Measurements from ENCODE around the gene RGL1.

Gene RGL1

GRCh38 chr1:183871142-183871541 is 66.2 kb downstream of the RGL1 start:
- no peak for DNase-seq

GRCh38 chr1:183871601-183872000 is 66.7 kb downstream of the RGL1 start:
- DNase-seq, result no peak

GRCh38 chr1:183872403-183872802 is 67.5 kb downstream of the RGL1 start:
- no peak for DNase-seq

GRCh38 chr1:183873642-183874041 is 68.7 kb downstream of the RGL1 start:
- DNase-seq, result no peak

- no peak for DNase-seq
These were observed 71.4 kb downstream of the RGL1 start for GRCh38 chr1:183876309-183876708.

GRCh38 chr1:183877053-183877720 is 72.3 kb downstream of the RGL1 start:
- no peak for DNase-seq

- DNase-seq, result no peak
These were observed 74.6 kb downstream of the RGL1 start for GRCh38 chr1:183879494-183879893.

GRCh38 chr1:183879966-183880365 is 75.0 kb downstream of the RGL1 start:
- DNase-seq, result no peak

- DNase-seq, result no peak
These were observed 75.8 kb downstream of the RGL1 start for GRCh38 chr1:183880531-183881243.

- no peak for DNase-seq
These were observed 76.6 kb downstream of the RGL1 start for GRCh38 chr1:183881387-183882131.

GRCh38 chr1:183882335-183883167 is 77.6 kb downstream of the RGL1 start:
- no peak for DNase-seq

GRCh38 chr1:183883623-183884022 is 78.7 kb downstream of the RGL1 start:
- DNase-seq, result no peak

- no peak for DNase-seq
These were observed 79.6 kb downstream of the RGL1 start for GRCh38 chr1:183884526-183884925.

- no peak for DNase-seq
These were observed 80.3 kb downstream of the RGL1 start for GRCh38 chr1:183885142-183885735.

- no peak for DNase-seq
These were observed 81.3 kb downstream of the RGL1 start for GRCh38 chr1:183886083-183886828.

GRCh38 chr1:183886853-183887252 is 81.9 kb downstream of the RGL1 start:
- DNase-seq, result no peak

- DNase-seq, result no peak
These were observed 83.2 kb downstream of the RGL1 start for GRCh38 chr1:183887826-183888819.

- DNase-seq, result no peak
These were observed 84.2 kb downstream of the RGL1 start for GRCh38 chr1:183889095-183889494.

- DNase-seq, result no peak
These were observed 86.4 kb downstream of the RGL1 start for GRCh38 chr1:183891158-183891856.

GRCh38 chr1:183892351-183892793 is 87.5 kb downstream of the RGL1 start:
- DNase-seq, result no peak

Data from NK-92 treated with Interleukin-12 subunit alpha and Interleukin-12 subunit beta, amount 100 ng/mL, for 24 hours (cell line).